ENCODE measurements around the gene POLR1G.
A peak's percentile ranks its signal among the peaks of the same experiment; 100 is the strongest.

POLR1G gene, protein sequence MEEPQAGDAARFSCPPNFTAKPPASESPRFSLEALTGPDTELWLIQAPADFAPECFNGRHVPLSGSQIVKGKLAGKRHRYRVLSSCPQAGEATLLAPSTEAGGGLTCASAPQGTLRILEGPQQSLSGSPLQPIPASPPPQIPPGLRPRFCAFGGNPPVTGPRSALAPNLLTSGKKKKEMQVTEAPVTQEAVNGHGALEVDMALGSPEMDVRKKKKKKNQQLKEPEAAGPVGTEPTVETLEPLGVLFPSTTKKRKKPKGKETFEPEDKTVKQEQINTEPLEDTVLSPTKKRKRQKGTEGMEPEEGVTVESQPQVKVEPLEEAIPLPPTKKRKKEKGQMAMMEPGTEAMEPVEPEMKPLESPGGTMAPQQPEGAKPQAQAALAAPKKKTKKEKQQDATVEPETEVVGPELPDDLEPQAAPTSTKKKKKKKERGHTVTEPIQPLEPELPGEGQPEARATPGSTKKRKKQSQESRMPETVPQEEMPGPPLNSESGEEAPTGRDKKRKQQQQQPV

DNA sequence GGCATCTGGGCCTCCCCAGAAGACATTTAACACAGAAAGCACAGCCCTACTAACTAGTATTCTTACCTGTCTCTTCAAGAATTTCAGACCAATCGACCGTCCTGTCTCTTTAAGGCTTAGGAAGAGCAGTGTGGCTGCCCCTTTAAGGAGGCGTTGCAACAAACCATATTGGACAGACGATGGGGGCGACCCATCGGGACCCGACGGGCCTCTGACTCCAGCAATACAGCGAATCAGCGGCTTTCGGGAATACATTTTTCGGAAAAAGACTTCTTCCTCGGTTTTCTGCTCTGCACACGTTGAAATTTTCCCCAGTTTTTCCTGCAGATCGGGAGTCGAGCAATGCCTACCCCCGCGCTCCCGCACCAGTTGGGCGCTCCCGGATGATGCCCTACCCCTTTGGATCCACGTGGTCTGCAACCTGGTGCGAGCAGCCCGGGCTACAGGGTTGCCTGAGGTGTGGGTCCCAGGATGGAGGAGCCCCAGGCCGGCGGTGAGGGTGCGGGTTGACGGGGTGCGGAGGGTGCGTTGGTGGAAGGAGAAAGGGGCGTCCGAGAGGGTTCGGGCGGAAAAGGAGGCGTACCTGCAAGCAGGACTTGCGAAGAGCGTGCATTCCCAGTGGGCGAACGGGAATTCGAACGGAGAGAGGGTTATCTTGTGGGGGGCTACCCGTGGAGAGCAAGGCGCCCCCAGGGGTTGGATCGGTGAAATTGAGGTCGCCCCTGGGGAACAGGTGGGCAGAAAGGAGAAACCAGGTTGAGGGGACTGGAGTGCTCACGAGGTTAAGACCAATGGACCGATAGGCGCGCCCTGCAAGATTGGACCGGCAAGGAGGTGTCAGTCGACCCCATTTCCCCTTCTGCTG is at the start of gene POLR1G:
Gene POLR1G, plus strand, starts transcription at position 419 of the 865 bp plus-strand sequence. Its CDS starts 53 bp downstream, at position 472.
- TF ChIP-seq, protein P1, sequence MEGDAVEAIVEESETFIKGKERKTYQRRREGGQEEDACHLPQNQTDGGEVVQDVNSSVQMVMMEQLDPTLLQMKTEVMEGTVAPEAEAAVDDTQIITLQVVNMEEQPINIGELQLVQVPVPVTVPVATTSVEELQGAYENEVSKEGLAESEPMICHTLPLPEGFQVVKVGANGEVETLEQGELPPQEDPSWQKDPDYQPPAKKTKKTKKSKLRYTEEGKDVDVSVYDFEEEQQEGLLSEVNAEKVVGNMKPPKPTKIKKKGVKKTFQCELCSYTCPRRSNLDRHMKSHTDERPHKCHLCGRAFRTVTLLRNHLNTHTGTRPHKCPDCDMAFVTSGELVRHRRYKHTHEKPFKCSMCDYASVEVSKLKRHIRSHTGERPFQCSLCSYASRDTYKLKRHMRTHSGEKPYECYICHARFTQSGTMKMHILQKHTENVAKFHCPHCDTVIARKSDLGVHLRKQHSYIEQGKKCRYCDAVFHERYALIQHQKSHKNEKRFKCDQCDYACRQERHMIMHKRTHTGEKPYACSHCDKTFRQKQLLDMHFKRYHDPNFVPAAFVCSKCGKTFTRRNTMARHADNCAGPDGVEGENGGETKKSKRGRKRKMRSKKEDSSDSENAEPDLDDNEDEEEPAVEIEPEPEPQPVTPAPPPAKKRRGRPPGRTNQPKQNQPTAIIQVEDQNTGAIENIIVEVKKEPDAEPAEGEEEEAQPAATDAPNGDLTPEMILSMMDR (IDR thresholded peaks at IDR 0.05; ENCODE audit: extremely low read depth, missing control alignments) = no peak
- peak; percentile 85 for DNase-seq (ENCODE audit: low spot score)

DNA sequence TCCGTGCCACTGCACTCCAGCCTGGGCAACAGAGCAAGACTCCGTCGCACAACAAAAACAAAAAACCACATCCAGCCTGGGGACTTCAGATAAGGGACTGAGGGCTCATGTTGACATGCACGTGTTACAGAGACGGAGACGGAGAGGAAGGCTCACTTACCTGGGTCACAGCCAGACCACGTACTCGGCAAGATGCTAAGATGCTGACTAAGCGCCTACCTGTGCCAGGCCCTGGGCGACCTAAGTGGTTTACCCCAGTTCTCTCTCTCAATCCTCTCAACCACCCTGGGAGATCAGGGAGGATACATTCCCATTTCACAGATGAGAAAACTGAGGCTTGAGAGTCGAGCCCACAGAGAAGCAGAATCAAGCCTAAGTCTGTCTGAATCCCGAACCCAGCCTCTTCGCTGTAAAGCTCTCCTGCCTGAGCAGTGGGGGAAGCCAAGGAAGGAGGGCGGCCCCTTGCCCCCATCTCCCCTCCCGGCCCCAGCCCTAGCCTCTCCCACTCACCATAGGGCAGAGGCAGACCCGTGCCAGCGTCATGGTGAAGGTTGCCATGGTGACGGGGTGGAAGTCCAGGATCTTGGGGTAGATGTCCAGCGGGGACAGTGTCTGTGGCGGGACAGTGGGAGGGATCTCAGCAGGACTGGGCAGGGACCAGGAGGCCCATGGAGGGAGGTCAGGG is 49.5 kb upstream of the POLR1G start:
- TF ChIP-seq, protein P1 (IDR thresholded peaks at IDR 0.05; ENCODE audit: extremely low read depth, missing control alignments) = no peak
- no peak for DNase-seq (ENCODE audit: low spot score)

DNA sequence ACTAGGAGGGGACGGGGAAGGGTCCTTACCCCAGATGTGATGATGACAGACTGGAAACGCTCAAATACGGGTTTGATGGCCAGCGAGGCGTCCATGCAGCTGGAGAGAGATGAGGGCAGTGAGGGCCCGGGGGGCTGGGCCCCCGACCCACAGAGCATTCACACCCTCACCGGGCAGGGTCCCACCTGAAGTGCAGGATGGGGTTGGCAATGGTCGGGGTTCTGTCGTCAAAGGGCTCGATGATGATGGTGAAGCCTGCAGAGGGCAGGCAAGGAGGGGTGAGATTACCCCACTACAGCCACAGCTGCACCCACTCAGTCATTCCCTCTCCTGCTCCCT is 49.0 kb upstream of the POLR1G start:
- TF ChIP-seq, protein P1 (IDR thresholded peaks at IDR 0.05; ENCODE audit: extremely low read depth, missing control alignments) = no peak
- DNase-seq (ENCODE audit: low spot score) = no peak

DNA sequence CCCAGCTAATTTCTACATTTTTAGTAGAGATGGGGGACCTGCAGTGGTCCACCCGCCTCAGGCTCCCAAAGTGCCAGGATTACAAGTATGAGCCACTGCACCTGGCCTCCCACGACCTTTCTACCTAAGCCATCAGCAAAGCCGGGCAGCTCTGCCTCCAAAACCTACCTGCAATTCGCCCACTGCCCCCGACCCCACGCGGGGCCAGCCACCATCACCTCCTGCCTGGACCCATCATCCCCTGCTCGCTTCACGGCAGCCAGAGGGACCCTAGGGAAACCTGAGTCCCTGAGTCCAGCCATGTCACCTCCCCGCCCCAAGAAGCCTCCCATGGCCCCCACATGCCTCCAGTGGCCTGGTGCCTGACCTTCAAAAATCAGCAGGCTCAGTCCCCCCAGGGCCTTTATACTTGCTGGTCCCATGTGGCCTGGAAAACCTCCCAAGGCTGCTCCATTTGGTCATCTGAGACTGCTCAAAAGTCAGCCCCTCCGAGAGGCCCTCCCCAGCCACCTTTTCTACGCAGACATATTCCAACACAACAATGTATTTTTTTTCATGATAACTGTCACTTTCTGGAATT is 48.1 kb upstream of the POLR1G start:
- no peak for DNase-seq (ENCODE audit: low spot score)
- TF ChIP-seq, protein P1 (IDR thresholded peaks at IDR 0.05; ENCODE audit: extremely low read depth, missing control alignments) = no peak

DNA sequence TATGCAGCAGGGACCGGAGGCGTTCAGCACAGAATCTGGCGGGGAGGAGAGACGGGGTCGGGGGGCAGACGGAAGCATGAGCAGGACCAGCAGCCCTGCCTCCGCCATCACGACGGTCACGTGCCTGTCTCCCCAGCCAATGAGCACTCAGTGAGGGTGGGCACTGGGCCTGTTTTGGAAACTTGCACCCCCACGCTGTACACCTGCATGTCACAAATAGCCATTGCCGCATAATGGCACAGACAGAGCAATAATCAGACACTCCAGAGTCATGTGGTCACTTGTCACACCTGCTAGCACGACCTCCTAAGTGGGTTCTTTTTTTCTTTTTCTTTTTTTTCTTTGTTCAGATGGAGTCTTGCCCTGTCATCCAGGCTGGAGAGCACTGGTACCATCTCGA is 44.8 kb upstream of the POLR1G start:
- TF ChIP-seq, protein P1 (IDR thresholded peaks at IDR 0.05; ENCODE audit: extremely low read depth, missing control alignments) = no peak
- no peak for DNase-seq (ENCODE audit: low spot score)

DNA sequence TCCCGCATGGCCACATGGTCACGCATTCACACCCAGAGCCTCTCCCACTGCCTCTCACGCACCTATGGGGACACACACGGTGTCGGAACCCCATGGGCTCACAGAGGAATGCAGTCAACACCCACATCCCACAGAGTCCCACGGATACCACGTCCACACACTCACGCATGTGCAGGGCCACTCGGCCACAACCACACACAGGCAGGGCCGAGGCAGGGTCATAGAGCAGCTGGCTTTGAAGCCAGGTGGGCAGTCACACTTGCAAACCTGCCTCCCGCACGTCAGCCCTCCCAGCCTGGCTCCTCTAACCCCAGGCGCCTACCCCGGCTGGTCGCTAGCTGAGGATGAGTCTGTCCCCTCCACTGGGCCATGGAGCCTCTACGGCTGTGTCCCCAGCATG is 44.2 kb upstream of the POLR1G start:
- no peak for DNase-seq (ENCODE audit: low spot score)
- TF ChIP-seq, protein P1 (IDR thresholded peaks at IDR 0.05; ENCODE audit: extremely low read depth, missing control alignments) = no peak
